Stimulated activated CD4-positive, alpha-beta T cell treated with anti-CD3 and anti-CD28 coated beads, Interleukin-15, amount 100 ng/mL, for 24 hours (primary cell): ENCODE data around the gene CCSER1.
"Not testable (repeated sequence)": the region's sequence is repeated elsewhere in the genome, so short reads cannot be mapped to it uniquely, and the experiment has no call there.

Source experiments
- DNase-seq: peaks from one replicate; pipeline ENCODE4 v3.0.0-alpha.2; 2020

CCSER1 gene

GRCh38 chr4:90753068-90753467 is 625.9 kb downstream of the CCSER1 start:
- DNase-seq = no peak

DNA sequence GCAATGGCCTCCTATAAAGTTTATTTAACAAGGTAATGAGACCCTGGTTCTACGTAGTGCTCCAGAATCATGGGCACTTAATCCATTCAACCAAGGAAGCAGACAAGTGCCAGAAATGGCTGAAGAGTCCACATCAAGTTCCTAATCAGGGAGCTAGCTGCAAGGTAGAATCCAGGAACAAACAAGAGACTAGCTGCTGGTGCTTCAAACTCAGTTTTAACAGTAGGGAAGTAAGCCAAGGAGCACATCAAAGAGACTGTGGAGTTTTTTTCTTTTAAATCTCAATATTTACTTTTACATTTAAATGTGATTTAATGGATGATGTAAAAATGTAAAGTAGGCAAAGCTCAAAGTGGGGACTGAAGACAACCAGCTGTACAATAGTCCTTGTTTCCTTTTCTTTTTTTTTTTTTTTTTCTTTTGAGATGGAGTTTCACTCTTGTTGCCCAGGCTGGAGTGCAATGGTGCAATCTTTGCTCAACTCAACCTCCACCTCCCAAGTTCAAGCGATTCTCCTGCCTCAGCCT is 630.4 kb downstream of the CCSER1 start:
- DNase-seq = no peak

- DNase-seq = no peak
Observed at GRCh38 chr4:90760059-90760458, 632.9 kb downstream of the CCSER1 start.

DNA sequence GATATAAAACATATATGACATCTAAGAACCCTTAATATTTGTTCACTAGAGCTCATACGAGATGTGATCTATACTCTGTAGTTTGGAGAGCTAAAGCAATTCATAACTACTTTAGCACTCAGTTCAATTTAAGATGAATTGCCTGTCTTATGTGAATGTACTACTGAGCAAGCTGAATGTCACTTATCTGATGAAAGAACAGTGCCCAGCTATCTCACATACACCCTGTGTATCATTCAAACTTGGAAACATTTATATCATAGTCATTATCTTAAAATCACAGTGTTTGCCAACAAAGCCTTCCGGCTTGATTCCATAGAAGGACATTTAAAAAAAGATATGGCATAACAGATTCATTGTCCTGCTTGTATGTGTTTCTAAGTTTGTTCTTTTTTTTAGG is 639.6 kb downstream of the CCSER1 start:
- no peak for DNase-seq

GRCh38 chr4:90769251-90769650 is 642.1 kb downstream of the CCSER1 start:
- DNase-seq = no peak

- no peak for DNase-seq
Observed at GRCh38 chr4:90780193-90780592, 653.0 kb downstream of the CCSER1 start.

DNA sequence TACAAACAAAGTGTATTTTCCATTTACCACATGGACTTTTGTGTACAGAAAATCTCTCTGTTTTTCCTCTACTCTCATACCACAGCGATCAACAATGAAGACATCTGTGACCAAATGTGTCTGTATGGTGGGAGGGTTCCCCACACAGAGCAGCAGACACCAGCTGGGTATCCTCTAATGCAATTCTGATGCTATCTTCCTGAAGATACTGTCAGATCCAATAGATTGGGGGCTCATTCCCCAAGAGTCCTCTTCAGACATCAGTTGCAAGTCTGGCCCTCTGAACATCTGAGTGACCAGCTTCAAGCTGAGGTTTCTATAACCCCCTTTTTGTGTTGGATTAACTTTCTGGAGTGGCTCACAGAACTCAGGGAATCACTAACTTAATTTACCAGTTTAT is 659.4 kb downstream of the CCSER1 start:
- no peak for DNase-seq

- no peak for DNase-seq
Observed at GRCh38 chr4:90792696-90793095, 665.5 kb downstream of the CCSER1 start.

GRCh38 chr4:90798948-90799347 is 671.8 kb downstream of the CCSER1 start:
- DNase-seq = no peak

DNA sequence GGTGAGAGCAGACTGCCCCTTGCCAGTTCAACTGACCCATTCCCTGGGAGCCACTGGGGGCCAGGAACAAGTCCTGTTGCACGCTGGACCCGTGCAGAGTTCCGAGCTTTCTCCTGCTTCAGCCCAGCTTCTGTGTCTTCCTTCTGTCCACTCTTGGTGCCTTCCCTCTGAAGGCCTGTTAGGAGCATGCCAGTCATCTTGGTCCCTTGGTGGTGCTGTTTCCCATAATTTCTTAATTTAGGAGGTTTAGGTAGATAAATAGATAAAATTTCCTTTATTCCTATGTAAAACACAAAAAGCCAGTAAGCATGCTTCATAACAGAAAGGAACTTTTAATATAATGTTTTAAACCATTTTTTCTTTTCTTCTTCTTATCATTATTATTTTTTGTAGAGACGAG is 672.7 kb downstream of the CCSER1 start:
- DNase-seq = no peak

- DNase-seq = no peak
Observed at GRCh38 chr4:90815569-90815968, 688.4 kb downstream of the CCSER1 start.

- DNase-seq = no peak
Observed at GRCh38 chr4:90816754-90817153, 689.6 kb downstream of the CCSER1 start.

GRCh38 chr4:90824266-90825150 is 697.3 kb downstream of the CCSER1 start:
- no peak for DNase-seq

- DNase-seq = no peak
Observed at GRCh38 chr4:90825849-90826248, 698.7 kb downstream of the CCSER1 start.

GRCh38 chr4:90833706-90834105 is 706.5 kb downstream of the CCSER1 start:
- no peak for DNase-seq

GRCh38 chr4:90837241-90837640 is 710.0 kb downstream of the CCSER1 start:
- no peak for DNase-seq

- not testable (repeated sequence) for DNase-seq
Observed at GRCh38 chr4:90838859-90839258, 711.7 kb downstream of the CCSER1 start.

- DNase-seq = no peak
Observed at GRCh38 chr4:90840291-90840690, 713.1 kb downstream of the CCSER1 start.

GRCh38 chr4:90840828-90841227 is 713.6 kb downstream of the CCSER1 start:
- DNase-seq = no peak

GRCh38 chr4:90841676-90842075 is 714.5 kb downstream of the CCSER1 start:
- no peak for DNase-seq

DNA sequence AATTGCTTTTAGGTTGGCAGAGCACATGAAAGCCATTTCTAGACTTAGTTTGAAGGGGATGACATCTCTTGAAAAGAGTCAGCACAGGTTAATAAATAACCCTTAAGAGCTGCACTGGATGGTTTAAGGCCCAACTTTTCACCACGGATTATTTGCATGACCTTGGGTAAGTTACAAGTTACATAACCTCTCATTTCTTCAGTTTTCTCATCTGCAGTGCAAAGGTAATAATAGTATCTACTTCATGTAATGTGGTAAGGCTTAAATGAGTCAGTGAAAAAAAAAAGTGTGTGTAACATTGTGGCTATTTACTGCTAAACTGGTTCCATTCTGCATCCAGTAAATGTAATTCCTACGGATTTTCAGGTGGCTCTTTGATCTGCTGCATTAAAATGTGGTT is 715.8 kb downstream of the CCSER1 start:
- no peak for DNase-seq

- no peak for DNase-seq
Observed at GRCh38 chr4:90844241-90844640, 717.0 kb downstream of the CCSER1 start.

GRCh38 chr4:90845777-90846176 is 718.6 kb downstream of the CCSER1 start:
- DNase-seq = no peak

DNA sequence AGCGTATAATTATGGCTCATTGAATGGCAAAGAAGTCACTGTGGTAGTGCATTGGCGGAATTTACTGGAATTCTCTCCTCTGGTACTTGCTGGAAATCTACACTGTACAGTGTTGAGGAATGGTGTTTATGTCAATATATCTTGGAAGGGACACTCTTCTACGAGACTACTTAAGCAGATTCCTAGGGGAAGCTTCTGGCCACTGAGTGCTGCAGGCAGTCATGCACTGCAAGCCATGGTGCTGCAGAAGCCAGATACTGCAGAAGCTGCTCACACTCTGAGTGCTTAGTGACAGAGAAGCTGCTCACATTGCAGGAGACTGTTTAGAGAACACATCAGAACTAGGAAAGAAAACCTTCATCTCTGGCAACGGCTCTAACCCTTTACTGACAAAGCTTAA is 725.0 kb downstream of the CCSER1 start:
- DNase-seq = no peak

DNA sequence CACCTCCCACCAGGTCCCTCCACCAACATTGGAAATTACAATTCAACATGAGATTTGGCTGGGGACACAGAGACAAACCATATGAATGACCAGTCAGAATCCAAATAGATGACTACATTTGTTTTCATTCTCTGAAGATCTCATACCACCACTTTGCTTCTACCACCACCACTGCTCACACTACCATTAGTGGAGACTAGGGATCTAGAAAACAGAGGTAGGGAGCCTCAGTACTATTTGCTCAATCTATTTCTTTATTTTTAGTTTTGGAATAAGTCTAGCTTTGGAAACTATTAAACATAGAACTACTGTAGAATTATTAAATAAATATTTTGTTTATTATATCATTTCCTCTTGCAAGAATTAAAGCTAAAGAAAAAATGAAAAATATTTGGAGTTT is 727.9 kb downstream of the CCSER1 start:
- DNase-seq = no peak
